Stimulated activated naive B cell treated with anti-CD40 and anti-IgM and Interleukin-4, amounts not matched to agents 10 μg/mL and 1 μg/mL and 100 μg/mL, for 72 hours (primary cell): ENCODE data around the gene USP33.
"Not testable (repeated sequence)": the region's sequence is repeated elsewhere in the genome, so short reads cannot be mapped to it uniquely, and the experiment has no call there.

Experiments used
- ATAC-seq, 2 donors: fragments of 150-1000 bp; cut with Tn5 transposase; replicated peaks; 2 replicates each; pipeline ENCODE4 v1.10.0; 2021; ENCODE audit warnings: moderate library complexity in 1 of 2
- DNase-seq: peaks from one replicate; pipeline ENCODE4 v3.0.0; 2021
- H3K27ac Mint-ChIP-seq: one replicate; pipeline ENCODE4 v1.8.0; 2022; ENCODE audit warnings: mild to moderate bottlenecking, mixed read lengths
- H3K27me3 Mint-ChIP-seq, 2 donors: one replicate each; pipeline ENCODE4 v1.8.0; 2022; ENCODE audit warnings: mixed read lengths in 2 of 2
- H3K36me3 Mint-ChIP-seq, 2 donors: one replicate each; pipeline ENCODE4 v1.8.0; 2022; ENCODE audit warnings: mixed read lengths in 2 of 2, mild to moderate bottlenecking in 1 of 2
- H3K4me1 Mint-ChIP-seq, 2 donors: one replicate each; pipeline ENCODE4 v1.8.0; 2022; ENCODE audit warnings: mixed read lengths in 2 of 2, mild to moderate bottlenecking in 1 of 2
- H3K4me3 Mint-ChIP-seq, 2 donors: one replicate each; pipeline ENCODE4 v1.8.0; 2022; ENCODE audit warnings: mild to moderate bottlenecking in 2 of 2, mixed read lengths in 2 of 2, moderate library complexity in 1 of 2
- H3K9me3 Mint-ChIP-seq, 2 donors: one replicate each; pipeline ENCODE4 v1.8.0; 2022; ENCODE audit warnings: mixed read lengths in 2 of 2, mild to moderate bottlenecking in 1 of 2

USP33 gene

GRCh38 chr1:77759071-77760028, at the start of gene USP33:
USP33 (minus strand) TSS chr1:77759852; CDS start chr1:77741697, 18,155 bp downstream.
- peaks cover 0 to 6% of the 10 kb centered on the region in 2 donors for H3K27me3 Mint-ChIP-seq

GRCh38 chr1:77803371-77803770, 43.7 kb upstream of the USP33 start:
- no peaks in the 10 kb centered on the region for H3K27me3 Mint-ChIP-seq
- no peak overlapping the region for H3K4me3 Mint-ChIP-seq
- DNase-seq (no peak), ATAC-seq (no peak)
- H3K27ac Mint-ChIP-seq: no peak overlapping the region
- H3K36me3 Mint-ChIP-seq: peaks cover 23 to 37% of the 10 kb centered on the region in 2 donors
- no peaks in the 10 kb centered on the region for H3K9me3 Mint-ChIP-seq
- peaks cover 0 to 3% of the 10 kb centered on the region in 2 donors for H3K4me1 Mint-ChIP-seq

More at GRCh38 chr1:77759071-77760028, at the start of gene USP33:
- DNase-seq (peak; percentile 84), ATAC-seq (peak; percentile 97 to 98)
- Mint-ChIP-seq H3K27ac (peak within 1 kb of the TSS; percentile 98), H3K4me1 (peaks cover 26 to 35% of the 10 kb centered on the region in 2 donors), H3K4me3 (peak within 1 kb of the TSS; percentile 98 to 99), H3K36me3 (peaks cover 0 to 2% of the 10 kb centered on the region in 2 donors), H3K9me3 (no peaks in the 10 kb centered on the region)

- Mint-ChIP-seq H3K27ac (no peak overlapping the region), H3K27me3 (no peaks in the 10 kb centered on the region), H3K4me1 (peaks cover 3 to 5% of the 10 kb centered on the region in 2 donors), H3K9me3 (no peaks in the 10 kb centered on the region), H3K36me3 (peaks cover 19 to 45% of the 10 kb centered on the region in 2 donors), H3K4me3 (no peak overlapping the region)
- DNase-seq (no peak), ATAC-seq (no peak)
Observed at GRCh38 chr1:77802026-77802425, 42.4 kb upstream of the USP33 start.

GRCh38 chr1:77797991-77798390, 38.3 kb upstream of the USP33 start:
- Mint-ChIP-seq H3K4me1 (peaks cover 8% of the 10 kb centered on the region in 2 donors), H3K4me3 (no peak overlapping the region), H3K9me3 (no peaks in the 10 kb centered on the region), H3K27ac (no peak overlapping the region), H3K27me3 (no peaks in the 10 kb centered on the region), H3K36me3 (peaks cover 28 to 45% of the 10 kb centered on the region in 2 donors)
- no peak for DNase-seq
- no peak for ATAC-seq

- Mint-ChIP-seq H3K27me3 (no peaks in the 10 kb centered on the region), H3K4me1 (peaks cover 9 to 14% of the 10 kb centered on the region in 2 donors), H3K36me3 (peaks cover 27 to 43% of the 10 kb centered on the region in 2 donors), H3K4me3 (no peak overlapping the region), H3K9me3 (no peaks in the 10 kb centered on the region), H3K27ac (no peak overlapping the region)
- no peak for ATAC-seq
- no peak for DNase-seq
Observed at GRCh38 chr1:77796695-77797405, 37.2 kb upstream of the USP33 start.

- Mint-ChIP-seq H3K27ac (no peak overlapping the region), H3K9me3 (no peaks in the 10 kb centered on the region), H3K27me3 (no peaks in the 10 kb centered on the region), H3K4me3 (no peak overlapping the region), H3K36me3 (peaks cover 28 to 42% of the 10 kb centered on the region in 2 donors), H3K4me1 (peaks cover 7 to 14% of the 10 kb centered on the region in 2 donors)
- no peak for ATAC-seq
- no peak for DNase-seq
Observed at GRCh38 chr1:77794550-77794949, 34.9 kb upstream of the USP33 start.

GRCh38 chr1:77786093-77786741, 26.6 kb upstream of the USP33 start:
- not testable (repeated sequence) for H3K9me3 Mint-ChIP-seq, DNase-seq, H3K4me1 Mint-ChIP-seq, H3K4me3 Mint-ChIP-seq, ATAC-seq, H3K27me3 Mint-ChIP-seq, H3K27ac Mint-ChIP-seq
- H3K36me3 Mint-ChIP-seq: peaks cover 47 to 56% of the 10 kb centered on the region in 2 donors

GRCh38 chr1:77783141-77783540, 23.5 kb upstream of the USP33 start:
- Mint-ChIP-seq H3K9me3 (peaks cover 5 to 7% of the 10 kb centered on the region in 2 donors), H3K36me3 (peaks cover 34 to 38% of the 10 kb centered on the region in 2 donors), H3K4me3 (no peak overlapping the region), H3K27me3 (no peaks in the 10 kb centered on the region), H3K4me1 (peaks cover 10 to 20% of the 10 kb centered on the region in 2 donors), H3K27ac (no peak overlapping the region)
- ATAC-seq: no peak
- DNase-seq: no peak

GRCh38 chr1:77781683-77782082, 22.0 kb upstream of the USP33 start:
- Mint-ChIP-seq H3K27ac (no peak overlapping the region), H3K36me3 (peaks cover 26 to 28% of the 10 kb centered on the region in 2 donors)

GRCh38 chr1:77779529-77780281, 20.1 kb upstream of the USP33 start, which contains the start of gene MIGA1:
MIGA1 (plus strand) TSS chr1:77779649; CDS start chr1:77783253, 3,604 bp downstream.
- H3K9me3 Mint-ChIP-seq: no peaks in the 10 kb centered on the region
- DNase-seq (peak; percentile 77), ATAC-seq (peak; percentile 95 to 96)
- peaks cover 10 to 11% of the 10 kb centered on the region in 2 donors for H3K36me3 Mint-ChIP-seq
- peaks cover 7 to 20% of the 10 kb centered on the region in 2 donors for H3K4me1 Mint-ChIP-seq
- H3K27me3 Mint-ChIP-seq: no peaks in the 10 kb centered on the region
- H3K27ac Mint-ChIP-seq: peak within 1 kb of the TSS; percentile 89
- peak within 1 kb of the TSS; percentile 94 to 97 for H3K4me3 Mint-ChIP-seq

More at GRCh38 chr1:77781683-77782082, 22.0 kb upstream of the USP33 start:
- Mint-ChIP-seq H3K4me1 (peaks cover 8 to 20% of the 10 kb centered on the region in 2 donors), H3K4me3 (no peak overlapping the region), H3K27me3 (no peaks in the 10 kb centered on the region), H3K9me3 (peaks cover 3 to 4% of the 10 kb centered on the region in 2 donors)
- no peak for DNase-seq
- ATAC-seq: no peak

- Mint-ChIP-seq H3K27me3 (peaks cover 0 to 4% of the 10 kb centered on the region in 2 donors), H3K27ac (no peak overlapping the region), H3K4me3 (no peak overlapping the region), H3K4me1 (peaks cover 4 to 23% of the 10 kb centered on the region in 2 donors), H3K9me3 (no peaks in the 10 kb centered on the region), H3K36me3 (no peaks in the 10 kb centered on the region)
- DNase-seq (no peak), ATAC-seq (no peak)
Observed at GRCh38 chr1:77776007-77776700, 16.5 kb upstream of the USP33 start.

GRCh38 chr1:77768006-77768405, 8.4 kb upstream of the USP33 start:
- Mint-ChIP-seq H3K27me3 (peaks cover 0 to 11% of the 10 kb centered on the region in 2 donors), H3K9me3 (no peaks in the 10 kb centered on the region), H3K4me1 (peaks cover 2 to 28% of the 10 kb centered on the region in 2 donors), H3K27ac (no peak overlapping the region), H3K36me3 (no peaks in the 10 kb centered on the region), H3K4me3 (no peak overlapping the region)
- DNase-seq: no peak
- ATAC-seq: no peak

- no peak overlapping the region for H3K4me3 Mint-ChIP-seq
- peaks cover 12 to 20% of the 10 kb centered on the region in 2 donors for H3K4me1 Mint-ChIP-seq
- peaks cover 0 to 2% of the 10 kb centered on the region in 2 donors for H3K36me3 Mint-ChIP-seq
- ATAC-seq (no peak), DNase-seq (no peak)
- no peak overlapping the region for H3K27ac Mint-ChIP-seq
- H3K27me3 Mint-ChIP-seq: peaks cover 0 to 6% of the 10 kb centered on the region in 2 donors
- H3K9me3 Mint-ChIP-seq: no peaks in the 10 kb centered on the region
Observed at GRCh38 chr1:77762072-77762476, 2.4 kb upstream of the USP33 start.
